Measurements from ENCODE around the gene ADGRB3.

DNA sequence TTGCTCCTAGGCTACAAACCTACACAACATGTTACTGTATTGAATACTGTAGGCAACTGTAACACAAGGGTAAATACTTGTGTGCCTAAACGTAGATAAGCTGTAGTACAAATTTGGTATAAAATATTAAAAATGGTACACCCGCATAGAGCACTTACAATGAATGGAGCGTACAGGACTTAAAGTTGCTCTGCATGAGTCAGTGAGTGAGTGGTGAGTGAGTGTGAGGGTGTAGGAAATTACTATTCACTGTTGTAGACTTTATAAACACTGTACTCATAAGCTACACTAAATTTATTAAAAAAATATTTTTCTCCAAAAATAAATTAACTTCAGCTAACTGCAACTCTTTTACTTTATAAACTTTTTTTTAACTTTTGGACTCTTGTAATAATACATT is 391.6 kb downstream of the ADGRB3 start:
- TF ChIP-seq RCOR1 (conservative IDR thresholded peaks at IDR 0.05; ENCODE audit: low read depth, low read length) (no peak), SMAD1 (IDR thresholded peaks at IDR 0.05; ENCODE audit: low read depth, partially characterized antibody) (no peak), POLR2AphosphoS2 (IDR thresholded peaks at IDR 0.05; ENCODE audit: low read depth, low read length) (no peak), JUNB (IDR thresholded peaks at IDR 0.05) (no peak), PAX5 (IDR thresholded peaks at IDR 0.05; ENCODE audit: borderline replicate concordance, low read depth, low read length) (no peak), SIN3A (IDR thresholded peaks at IDR 0.05; ENCODE audit: low read depth, low read length) (no peak)
- TF ChIP-seq, protein P1, sequence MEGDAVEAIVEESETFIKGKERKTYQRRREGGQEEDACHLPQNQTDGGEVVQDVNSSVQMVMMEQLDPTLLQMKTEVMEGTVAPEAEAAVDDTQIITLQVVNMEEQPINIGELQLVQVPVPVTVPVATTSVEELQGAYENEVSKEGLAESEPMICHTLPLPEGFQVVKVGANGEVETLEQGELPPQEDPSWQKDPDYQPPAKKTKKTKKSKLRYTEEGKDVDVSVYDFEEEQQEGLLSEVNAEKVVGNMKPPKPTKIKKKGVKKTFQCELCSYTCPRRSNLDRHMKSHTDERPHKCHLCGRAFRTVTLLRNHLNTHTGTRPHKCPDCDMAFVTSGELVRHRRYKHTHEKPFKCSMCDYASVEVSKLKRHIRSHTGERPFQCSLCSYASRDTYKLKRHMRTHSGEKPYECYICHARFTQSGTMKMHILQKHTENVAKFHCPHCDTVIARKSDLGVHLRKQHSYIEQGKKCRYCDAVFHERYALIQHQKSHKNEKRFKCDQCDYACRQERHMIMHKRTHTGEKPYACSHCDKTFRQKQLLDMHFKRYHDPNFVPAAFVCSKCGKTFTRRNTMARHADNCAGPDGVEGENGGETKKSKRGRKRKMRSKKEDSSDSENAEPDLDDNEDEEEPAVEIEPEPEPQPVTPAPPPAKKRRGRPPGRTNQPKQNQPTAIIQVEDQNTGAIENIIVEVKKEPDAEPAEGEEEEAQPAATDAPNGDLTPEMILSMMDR (IDR thresholded peaks at IDR 0.05 in 2 of 3, conservative IDR thresholded peaks at IDR 0.05 in 1 of 3; ENCODE audit: control insufficient read depth in 2 of 3, extremely low read depth in 1 of 3, insufficient read depth in 1 of 3, low read depth in 3 of 3, low read length in 3 of 3), result no peak
